GM06990 (cell line): ENCODE results near the gene CAPN3.

ENCODE experiments used
- DNase-seq: peaks from one replicate; pipeline ENCODE4 v3.0.0-alpha.2; 2011; ENCODE audit not compliant: insufficient read length; ENCODE audit errors: extremely low read depth
- H3K27me3 ChIP-seq: replicated peaks from 2 replicates; pipeline ENCODE4 v1.6.0; 2011; ENCODE audit warnings: low read length; ENCODE audit not compliant: control insufficient read depth, insufficient read depth
- H3K36me3 ChIP-seq: 2 replicates; pipeline ENCODE4 v1.5.1; 2011; ENCODE audit warnings: low read length; ENCODE audit not compliant: control insufficient read depth, insufficient read depth
- H3K4me3 ChIP-seq: replicated peaks from 2 replicates; pipeline ENCODE4 v1.5.1; 2011; ENCODE audit warnings: low read depth, mild to moderate bottlenecking, control low read depth, low read length
- TF ChIP-seq, protein P1 (sequence below): IDR thresholded peaks from 2 replicates; pipeline ENCODE4 v1.5.1; 2011; ENCODE audit warnings: low read length, control low read depth, mild to moderate bottlenecking, inconsistent platforms; ENCODE audit not compliant: insufficient read depth, poor library complexity, severe bottlenecking

The CAPN3 gene

DNA sequence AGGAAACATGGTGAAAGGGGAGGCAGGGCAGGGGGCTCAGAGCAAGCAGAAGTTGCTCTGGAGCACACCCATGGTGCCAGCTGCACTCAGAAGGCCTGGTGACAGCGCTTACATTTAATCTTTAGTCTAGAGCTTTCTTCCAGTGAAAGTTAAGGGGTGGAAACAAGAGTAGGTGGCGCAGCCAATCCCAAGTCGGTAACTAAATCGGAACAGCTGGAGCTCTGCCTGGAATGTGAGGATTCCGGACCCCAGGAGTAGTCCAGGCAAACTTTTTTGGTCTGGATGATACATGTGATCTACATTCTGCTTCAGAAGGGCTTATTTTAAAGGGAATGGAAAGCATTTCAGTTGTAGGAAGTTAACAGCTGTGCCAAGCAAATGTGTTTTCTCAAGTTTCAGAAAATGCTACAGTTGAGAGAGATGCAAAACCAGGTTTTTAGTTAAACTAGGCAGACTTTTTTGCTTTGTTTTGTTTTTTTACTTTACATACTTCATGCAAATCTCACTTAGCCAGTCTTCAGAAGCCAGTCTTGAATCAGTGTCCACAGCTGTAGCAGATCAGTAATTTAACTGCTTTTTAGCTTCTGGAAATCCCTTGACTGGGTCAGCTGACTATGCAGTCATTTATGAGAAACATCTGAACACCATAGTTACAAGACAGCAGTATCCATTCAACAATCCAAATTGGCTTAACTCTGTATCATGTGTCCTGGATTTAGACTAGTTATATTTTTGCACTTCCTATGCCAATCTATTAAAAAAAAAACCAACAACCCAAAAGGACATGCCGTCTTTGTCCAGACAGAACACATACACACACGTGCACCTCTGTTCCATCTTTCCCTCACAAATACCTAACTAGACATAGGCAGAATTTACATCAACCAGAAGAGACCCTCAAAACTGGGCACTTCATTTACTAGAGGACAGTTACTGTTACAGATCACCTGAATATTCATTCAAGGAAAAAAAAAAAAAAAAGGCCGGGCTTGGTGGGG is 98.4 kb downstream of the CAPN3 start:
- peak; percentile 34 for DNase-seq
- no peak overlapping the region for H3K4me3 ChIP-seq
- H3K36me3 ChIP-seq: peaks cover 1% of the 10 kb centered on the region; the same call in 1 of the 2 replicates
- TF ChIP-seq, protein P1, sequence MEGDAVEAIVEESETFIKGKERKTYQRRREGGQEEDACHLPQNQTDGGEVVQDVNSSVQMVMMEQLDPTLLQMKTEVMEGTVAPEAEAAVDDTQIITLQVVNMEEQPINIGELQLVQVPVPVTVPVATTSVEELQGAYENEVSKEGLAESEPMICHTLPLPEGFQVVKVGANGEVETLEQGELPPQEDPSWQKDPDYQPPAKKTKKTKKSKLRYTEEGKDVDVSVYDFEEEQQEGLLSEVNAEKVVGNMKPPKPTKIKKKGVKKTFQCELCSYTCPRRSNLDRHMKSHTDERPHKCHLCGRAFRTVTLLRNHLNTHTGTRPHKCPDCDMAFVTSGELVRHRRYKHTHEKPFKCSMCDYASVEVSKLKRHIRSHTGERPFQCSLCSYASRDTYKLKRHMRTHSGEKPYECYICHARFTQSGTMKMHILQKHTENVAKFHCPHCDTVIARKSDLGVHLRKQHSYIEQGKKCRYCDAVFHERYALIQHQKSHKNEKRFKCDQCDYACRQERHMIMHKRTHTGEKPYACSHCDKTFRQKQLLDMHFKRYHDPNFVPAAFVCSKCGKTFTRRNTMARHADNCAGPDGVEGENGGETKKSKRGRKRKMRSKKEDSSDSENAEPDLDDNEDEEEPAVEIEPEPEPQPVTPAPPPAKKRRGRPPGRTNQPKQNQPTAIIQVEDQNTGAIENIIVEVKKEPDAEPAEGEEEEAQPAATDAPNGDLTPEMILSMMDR: no peak
- no peaks in the 10 kb centered on the region for H3K27me3 ChIP-seq

DNA sequence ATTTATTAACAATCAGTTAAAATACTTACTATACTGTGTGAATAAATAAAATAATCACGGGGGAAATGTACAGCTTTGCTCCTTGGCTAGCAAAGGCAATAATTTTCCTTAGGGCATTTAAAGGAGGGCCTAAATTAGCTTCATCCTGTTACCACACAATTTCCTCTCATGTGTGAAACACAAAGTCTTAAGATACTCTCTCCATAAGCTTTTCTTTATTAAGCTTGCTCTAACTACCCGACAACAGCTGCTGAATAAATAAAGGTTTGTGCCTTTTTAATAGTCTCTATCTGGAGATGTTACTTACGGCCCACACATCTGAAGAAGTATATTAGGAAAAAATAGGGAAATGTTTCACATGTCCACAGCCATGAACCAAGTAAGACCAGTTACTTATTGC is 102.0 kb downstream of the CAPN3 start:
- H3K36me3 ChIP-seq: peaks cover 2% of the 10 kb centered on the region
- H3K27me3 ChIP-seq: no peaks in the 10 kb centered on the region
- DNase-seq: no peak
- TF ChIP-seq, protein P1: no peak
- H3K4me3 ChIP-seq: no peak overlapping the region
